EL (cell line): ENCODE data around the gene NPSR1.
"Not testable (repeated sequence)": the region's sequence is repeated elsewhere in the genome, so short reads cannot be mapped to it uniquely, and the experiment has no call there.

Source experiments
- DNase-seq: peaks from one replicate; pipeline ENCODE4 v3.0.0-alpha.2; 2016

NPSR1 gene

GRCh38 chr7:34838329-34838728 lies 180.3 kb downstream of the NPSR1 start:
- no peak for DNase-seq

DNA sequence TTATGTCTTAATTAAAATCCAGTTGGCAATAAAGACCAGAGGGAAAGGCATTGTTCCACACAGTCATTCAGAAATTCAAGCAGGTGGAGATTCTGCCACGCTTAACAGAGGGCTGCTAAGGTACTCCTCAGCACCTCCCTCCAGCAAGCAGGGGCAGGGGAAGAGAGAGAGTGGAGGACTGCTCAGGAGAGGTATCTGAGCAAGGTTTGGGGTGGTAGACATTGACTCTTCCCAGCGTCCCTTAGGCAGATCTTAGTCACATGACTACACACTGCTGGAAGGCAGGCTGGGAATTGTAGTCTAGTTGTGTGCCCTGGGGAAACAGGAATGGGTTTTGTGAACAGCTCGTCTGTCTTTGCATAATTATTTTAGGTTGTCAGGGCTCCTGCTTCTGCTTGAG lies 181.6 kb downstream of the NPSR1 start:
- no peak for DNase-seq

GRCh38 chr7:34840176-34840785 lies 182.3 kb downstream of the NPSR1 start:
- DNase-seq, result no peak

- DNase-seq, result no peak
Measured at GRCh38 chr7:34841326-34841725, 183.3 kb downstream of the NPSR1 start.

DNA sequence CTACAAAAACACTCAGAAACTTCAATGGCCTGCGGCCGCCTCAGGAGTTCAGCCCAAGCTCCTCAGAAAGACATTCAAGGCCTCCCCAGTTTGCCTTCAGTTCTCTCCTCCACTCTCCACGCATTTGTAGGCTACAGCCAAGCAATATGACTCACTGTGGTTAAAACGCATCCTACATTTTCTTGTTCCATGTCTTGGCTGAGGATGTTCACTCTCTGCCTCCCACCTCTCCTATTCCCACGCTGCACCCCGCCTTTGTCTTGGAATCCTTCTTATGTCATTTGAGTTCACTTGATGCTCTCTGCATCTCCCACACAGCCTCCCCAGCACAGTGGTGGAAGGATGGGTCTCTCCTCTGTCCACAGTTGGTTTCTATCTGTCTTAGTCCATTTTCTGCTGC lies 184.8 kb downstream of the NPSR1 start:
- DNase-seq, result peak; percentile 21

DNA sequence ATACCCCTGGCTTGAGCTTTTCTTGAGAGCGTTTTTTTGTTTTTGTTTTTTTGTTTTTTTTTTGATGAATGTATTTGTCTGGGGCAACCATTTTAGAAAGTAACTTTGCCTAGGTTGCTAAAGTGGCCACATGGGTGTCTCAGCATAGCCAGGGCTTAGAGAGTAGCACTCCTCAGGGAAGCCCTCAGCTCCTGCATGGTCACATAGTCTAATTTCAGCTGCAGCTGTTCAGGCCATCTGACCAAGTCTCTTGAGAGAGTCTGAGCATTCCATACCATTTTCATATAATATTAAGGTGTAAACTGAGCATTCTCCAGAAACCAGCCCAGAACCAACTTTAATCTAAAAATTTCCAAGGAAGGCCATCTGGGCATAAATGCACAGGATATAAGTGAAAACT lies 186.4 kb downstream of the NPSR1 start:
- no peak for DNase-seq

GRCh38 chr7:34844936-34845665 lies 187.1 kb downstream of the NPSR1 start:
- no peak for DNase-seq

- DNase-seq, result peak; percentile 35
Measured at GRCh38 chr7:34845666-34846361, 187.8 kb downstream of the NPSR1 start.

DNA sequence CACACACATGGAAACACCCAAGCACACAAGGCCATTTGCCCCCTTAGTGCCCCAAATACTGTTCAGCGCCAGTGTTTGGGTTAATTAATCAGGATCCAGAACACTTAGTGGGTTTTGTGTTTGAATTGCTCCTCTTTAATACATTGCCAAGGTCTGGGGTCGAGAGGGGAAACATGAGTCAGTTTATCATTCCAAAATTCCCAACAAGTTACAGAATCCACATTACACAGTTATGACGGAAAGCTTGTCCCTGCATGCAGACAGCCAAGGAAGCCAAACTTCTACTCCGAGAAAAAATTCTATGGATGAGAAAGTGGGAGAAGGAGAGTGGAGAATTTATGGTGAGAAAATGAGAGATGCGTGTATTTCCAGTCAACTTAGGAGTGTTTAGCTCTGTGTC lies 189.0 kb downstream of the NPSR1 start:
- DNase-seq, result no peak

DNA sequence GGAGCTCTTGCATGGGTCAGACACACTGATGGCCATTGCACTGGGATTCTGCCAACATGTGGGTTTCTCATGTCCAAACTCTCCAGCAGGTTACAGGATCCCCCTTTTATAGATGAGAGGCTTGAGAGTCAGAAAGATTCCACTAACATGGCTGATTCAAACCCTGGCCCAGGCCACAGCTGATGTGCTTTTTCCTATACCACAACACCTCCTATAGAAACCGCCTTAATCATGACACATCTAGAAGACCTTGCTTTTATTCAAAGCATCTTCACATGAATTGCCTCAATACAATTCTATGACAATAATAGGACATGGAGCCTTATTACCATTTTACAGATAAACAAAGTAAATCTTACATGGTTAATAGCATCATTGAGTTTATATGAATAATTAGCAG lies 190.7 kb downstream of the NPSR1 start:
- no peak for DNase-seq

- peak; percentile 22 for DNase-seq
Measured at GRCh38 chr7:34849163-34849960, 191.3 kb downstream of the NPSR1 start.

DNA sequence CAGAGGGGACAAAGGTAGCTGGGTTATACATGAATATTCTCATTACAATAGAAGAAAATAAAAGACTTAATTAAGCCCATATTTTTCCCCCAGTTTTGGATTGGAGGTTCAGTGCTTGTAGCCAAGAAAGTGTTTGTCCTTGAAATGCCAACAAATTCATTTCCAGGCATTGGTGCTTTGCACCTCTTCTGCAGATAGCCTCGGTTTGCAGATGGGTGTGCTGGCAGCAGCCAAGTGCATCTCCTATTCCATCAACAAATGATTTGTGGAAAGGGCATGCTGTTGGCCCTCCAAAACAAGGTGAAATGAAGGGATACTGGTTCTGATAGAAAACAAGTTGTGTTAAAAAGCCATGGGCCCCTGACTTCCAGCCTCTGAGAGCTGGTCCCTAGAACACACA lies 192.0 kb downstream of the NPSR1 start:
- DNase-seq, result no peak

DNA sequence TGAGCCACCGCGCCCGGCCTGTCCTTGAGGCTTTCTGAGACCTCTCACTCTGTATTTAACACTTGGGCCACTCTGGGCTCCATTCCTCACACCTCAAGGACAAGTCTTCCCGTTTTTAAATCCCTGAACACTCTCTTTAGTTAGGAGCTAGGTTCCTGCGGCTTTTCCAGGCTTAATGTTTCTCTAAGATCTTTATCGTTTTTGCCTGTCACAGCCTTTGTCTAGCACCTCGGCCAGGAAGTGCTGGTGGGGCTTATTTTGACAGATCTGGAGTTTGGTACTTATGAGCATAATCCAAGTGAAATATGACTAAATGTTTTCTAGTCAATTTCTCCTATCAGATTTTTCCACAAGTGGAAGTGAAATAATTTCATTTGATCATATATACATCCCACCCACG lies 192.7 kb downstream of the NPSR1 start:
- peak; percentile 25 for DNase-seq

DNA sequence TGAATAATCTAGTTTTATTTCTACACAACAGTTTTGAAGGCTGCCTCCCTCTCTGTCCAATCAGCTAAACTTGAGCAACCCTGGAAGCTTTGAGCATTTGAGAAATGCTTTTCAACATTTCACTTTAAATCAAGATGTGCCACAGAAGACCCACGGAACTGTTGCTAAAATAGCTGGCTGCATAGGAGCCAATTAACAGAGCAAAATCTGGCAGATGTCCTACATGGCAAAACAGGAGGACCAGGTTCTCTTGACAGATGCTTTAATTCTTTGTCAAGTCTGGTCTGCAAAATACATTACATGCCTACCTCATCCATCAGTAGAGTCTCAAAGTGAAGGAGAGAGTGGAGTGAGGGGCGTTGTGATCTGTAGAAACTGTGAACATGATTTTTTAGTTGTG lies 193.4 kb downstream of the NPSR1 start:
- DNase-seq, result no peak

- not testable (repeated sequence) for DNase-seq
Measured at GRCh38 chr7:34858444-34858843, 200.4 kb downstream of the NPSR1 start.

GRCh38 chr7:34859281-34859680 lies 201.3 kb downstream of the NPSR1 start:
- DNase-seq, result not testable (repeated sequence)

DNA sequence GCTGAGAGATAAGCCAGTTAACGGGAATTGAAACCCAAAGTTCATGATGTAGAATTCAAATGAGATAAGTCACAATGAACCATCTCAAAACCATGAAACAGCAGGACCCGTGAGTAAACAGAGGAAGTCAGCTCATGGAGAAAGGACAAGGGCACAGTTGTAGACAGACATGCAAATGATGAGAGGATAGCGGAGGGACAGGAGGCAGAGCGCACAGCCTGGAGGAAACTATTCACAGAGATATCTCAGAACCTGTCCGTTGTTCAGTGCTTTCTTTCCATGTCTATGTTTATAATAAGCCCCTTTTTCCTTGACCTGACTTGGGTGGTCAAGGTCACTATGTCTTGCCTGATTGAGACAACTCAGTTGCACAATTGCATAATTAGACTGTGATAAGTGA lies 208.2 kb downstream of the NPSR1 start:
- DNase-seq, result not testable (repeated sequence)

DNA sequence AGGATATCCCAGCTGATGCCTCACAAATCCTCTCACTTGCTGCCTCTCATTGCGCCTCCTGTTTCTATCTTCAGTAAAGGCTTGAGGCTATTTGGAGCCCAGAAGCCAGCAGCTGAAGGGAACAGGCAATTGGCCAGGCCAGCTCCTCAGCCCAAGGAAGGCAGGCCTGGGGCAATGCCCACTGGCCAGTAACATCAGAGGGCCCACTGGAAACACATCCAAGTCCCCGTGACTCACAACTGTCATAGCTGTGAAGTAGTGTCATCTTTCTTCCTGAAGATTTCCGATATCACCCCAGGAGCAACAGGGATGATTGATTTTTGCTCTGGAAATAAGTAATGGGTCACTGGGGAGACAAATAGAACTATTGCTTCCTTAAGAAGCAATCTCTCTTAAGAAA lies 209.3 kb downstream of the NPSR1 start:
- DNase-seq, result peak; percentile 63

- DNase-seq, result not testable (repeated sequence)
Measured at GRCh38 chr7:34868602-34869001, 210.6 kb downstream of the NPSR1 start.

- no peak for DNase-seq
Measured at GRCh38 chr7:34869057-34869456, 211.0 kb downstream of the NPSR1 start.

DNA sequence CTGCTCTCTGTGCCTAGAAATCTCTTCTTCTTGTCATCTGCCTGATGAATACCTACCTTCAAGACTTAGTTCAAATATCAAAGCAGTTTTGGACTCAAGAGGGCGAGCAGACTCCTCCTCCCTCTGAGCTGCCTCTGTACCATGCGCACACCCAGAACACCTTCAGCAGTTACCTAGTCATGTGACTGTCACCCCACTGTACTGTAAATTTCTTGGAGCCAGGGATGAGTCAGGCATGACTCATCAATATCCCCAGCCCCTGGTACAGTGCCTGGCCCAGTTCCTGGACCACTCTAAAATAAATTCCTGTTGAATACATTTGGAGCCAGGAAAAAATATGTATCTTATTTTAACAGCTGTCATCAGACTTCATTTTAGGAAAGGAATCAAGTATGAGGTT lies 212.0 kb downstream of the NPSR1 start:
- DNase-seq, result not testable (repeated sequence)

GRCh38 chr7:34874329-34874728 lies 216.3 kb downstream of the NPSR1 start:
- not testable (repeated sequence) for DNase-seq

- no peak for DNase-seq
Measured at GRCh38 chr7:34875481-34875880, 217.5 kb downstream of the NPSR1 start.
